ENCODE data around the gene NKX1-1. TPM values are rescaled to one million over a fixed set of nuclear protein-coding genes. Genes with fewer than 3 reads are reported as not detected.
"Not testable (repeated sequence)": the region's sequence is repeated elsewhere in the genome, so short reads cannot be mapped to it uniquely, and the experiment has no call there.

The NKX1-1 gene
- polyA plus RNA-seq, 3 donors, result not detected

DNA sequence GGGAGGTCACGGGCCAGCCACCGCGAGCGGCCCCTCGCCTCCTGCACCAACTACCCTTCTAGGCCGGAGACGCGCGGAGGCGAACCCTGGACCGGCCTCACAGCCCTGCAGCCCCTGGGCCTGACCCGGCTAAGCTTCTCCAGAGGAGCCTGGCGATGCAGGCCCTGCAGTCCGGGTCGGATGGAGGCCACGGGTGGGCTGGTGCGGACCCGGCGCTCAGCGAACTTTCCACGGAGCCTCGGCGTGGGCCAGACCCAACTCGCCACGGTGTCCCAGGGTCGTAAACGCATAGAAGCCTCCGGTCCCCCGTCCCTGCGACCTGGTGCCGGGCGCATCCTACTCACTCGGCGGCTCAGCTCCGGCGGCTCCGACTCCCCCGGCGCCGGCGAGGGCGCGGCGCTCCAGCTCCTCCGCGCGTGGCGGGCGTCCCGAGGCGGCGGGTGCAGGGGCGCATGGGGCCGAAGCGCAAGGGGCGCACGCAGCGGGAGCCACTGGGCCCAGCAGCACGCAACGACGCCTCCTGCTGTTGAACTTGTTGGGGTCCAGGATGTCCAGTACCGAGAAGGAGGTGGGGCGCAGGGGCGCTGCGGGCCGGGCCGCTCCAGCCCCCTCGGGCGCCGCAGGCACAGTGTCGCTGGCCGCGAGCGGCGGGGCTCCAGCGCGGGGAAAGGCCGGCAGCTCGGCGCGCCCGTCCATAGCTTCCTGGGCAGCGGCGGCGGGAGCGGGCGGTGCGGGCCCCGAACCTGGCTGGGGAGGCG, 427 bp downstream of the NKX1-1 start:
- DNase-seq (ENCODE audit: low read depth in 3 of 3, low spot score in 2 of 3), result no peak

- DNase-seq (ENCODE audit: low read depth in 3 of 3, low spot score in 2 of 3), result no peak
These were observed 997 bp downstream of the NKX1-1 start for GRCh38 chr4:1405254-1405635.

DNA sequence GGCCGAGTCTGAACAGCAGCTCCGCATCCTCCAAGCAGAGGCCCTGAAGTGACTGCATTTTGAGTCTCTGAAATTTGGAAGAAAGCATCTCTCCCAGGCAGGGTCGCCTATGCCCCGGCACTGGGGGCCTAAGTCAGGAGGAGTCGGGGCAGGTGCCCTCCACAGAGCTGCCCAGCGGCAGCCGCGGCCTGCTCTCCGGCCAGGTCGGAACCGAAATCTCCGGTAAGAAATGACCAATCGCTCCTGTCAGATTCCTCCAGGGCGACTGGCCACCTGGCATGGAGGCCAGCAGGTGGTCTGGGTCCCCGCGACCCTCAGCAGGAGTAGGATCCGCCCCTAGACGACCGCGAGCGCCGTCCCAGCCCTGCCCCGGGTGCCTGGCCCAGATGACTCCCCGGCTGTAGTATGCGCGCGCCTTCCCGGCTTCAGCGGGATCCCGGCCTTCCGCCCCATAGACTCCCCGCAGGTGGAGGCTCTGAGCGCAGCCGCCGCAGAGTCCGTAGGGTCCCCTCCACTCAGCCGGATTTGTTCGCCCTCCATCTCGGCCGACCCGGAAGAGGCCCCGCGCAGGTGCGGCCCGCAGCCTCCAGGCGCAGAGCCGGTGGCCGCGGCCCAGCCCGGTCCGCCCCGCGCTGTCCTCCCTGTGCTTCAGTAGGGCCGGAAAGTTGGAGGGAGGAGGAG, 1.5 kb downstream of the NKX1-1 start:
- no peak for DNase-seq (ENCODE audit: low read depth in 3 of 3, low spot score in 2 of 3)

DNA sequence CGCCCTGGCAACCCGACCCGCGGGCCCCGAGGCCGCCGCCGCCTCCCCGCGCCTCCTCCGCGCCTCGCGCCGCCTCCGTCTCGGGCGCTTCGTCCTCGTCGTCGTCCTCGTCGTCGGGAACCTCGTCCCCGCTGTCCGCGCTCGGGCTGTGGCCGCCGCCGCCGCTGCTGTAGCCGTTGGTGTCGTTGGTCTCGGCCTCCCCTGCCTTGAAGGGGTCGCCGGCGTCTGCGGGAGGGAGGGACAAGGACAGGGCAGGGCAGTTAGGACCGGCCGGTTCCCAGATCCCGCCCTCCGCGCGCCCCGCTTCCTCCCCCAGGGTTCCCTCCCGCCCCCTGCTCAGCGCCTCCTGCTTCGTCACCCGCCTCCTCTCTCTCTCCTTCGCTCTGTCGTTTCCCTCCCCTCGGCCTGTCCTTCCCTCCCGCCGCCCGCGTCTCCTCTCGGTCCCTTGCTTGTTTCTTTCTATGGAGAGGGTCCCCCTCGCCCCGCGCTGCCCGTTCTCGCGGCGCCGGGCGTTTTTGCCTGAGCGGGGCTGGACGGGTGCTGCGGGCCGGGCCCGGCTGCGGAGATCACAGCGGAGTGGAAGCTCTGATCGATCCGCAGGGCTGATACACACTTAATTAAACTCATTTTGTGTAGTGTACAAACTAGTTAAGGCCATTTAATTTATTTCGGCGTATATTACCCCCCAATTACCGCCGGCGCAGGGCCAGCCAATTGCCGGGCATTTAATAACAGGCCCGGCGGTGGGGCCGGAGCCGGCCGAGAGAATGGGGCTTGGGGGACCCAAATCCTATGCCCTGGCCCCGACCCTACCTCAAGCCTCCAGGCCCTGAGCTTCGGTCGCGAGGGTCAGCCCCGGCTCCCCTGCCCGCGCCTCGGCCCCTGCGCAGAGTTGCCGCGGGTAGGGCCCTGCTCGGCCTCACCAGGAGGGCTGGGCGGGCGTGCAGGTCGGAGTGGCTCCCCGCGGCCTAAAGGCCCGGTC, 2.4 kb downstream of the NKX1-1 start:
- DNase-seq (ENCODE audit: low read depth in 3 of 3, low spot score in 2 of 3), result no peak

DNA sequence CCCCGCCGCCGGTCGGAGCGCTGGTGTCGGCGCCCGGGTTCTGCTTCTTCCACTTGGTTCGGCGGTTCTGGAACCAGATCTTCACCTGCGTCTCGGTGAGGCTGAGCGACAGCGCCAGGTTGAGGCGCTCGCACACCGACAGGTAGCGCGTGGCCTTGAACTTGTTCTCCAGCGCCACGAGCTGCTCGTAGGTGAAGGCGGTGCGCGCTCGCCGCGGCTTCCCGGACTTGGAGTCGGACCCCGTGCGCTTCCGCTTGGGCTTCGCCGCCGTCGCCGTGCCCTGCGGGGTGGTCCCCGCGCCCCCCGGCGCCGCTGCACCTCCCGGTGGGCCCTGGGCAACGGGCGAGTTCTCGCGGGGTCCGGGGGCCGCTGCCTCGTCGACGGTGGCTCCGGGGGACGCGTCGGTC, 3.1 kb downstream of the NKX1-1 start:
- no peak for DNase-seq (ENCODE audit: low read depth in 3 of 3, low spot score in 2 of 3)

DNA sequence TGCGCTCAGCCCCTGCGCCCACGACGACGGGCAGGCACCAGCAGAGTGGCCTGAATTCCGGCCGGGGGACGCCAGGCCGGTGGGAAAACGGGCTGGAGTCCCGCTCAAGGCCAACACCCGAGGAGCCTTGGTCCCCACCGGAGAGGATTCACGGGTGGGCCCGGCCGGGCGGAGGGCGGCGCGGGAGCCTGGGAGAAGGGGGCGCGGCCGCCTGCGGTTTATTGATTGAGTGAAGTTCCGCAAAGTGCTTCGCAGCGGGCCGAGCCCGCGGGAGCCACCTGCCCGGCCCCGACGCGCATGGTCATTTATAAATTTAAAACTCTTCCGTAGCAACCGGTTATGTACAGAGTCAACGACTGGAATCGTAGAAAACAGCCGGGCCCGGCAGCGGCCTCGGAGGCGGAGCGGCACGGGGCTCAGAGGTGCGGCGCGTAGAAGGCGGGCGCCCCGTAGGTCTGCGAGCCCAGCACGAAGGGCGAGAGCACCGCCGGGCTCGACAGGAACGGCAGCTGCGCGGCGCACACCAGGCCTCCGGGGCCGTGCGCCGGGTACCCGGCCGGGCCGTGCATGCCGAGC, 3.6 kb downstream of the NKX1-1 start:
- DNase-seq (ENCODE audit: low read depth in 3 of 3, low spot score in 2 of 3), result no peak

- DNase-seq (ENCODE audit: low read depth in 3 of 3, low spot score in 2 of 3), result no peak
These were observed 4.2 kb downstream of the NKX1-1 start for GRCh38 chr4:1402021-1402515.

DNA sequence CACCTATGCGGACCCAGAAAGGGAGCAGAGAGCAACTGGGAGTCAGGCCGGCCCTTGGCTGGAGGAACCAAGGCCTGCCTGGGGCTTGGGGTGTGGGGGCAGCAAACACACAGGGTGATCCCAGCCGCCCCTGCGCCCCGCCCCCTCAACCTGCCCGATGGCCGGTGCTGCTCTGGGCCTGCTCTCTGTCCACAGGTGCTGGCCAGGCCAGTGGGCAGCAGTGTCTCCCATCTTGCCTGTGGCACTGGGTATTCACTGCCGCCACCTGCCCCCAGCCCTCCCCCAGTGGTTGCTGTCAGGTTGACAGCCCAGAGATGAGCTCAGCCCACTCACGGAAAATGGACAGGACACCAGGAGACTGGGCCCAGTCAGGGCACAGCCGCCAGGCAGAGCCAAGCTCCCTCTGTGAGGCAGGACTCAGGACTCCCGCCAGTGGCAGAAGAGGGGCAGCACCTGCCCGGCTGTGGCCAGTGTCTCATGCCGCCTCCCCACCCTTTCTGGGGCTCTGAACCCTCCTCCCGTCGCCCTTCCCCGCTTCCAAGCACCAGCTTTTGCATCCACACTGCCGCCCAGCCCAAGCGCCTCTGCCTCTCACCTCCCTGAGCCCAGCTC, 4.7 kb downstream of the NKX1-1 start:
- no peak for DNase-seq (ENCODE audit: low read depth in 3 of 3, low spot score in 2 of 3)

GRCh38 chr4:1400831-1401408, 5.3 kb downstream of the NKX1-1 start:
- DNase-seq (ENCODE audit: low read depth in 3 of 3, low spot score in 2 of 3), result no peak

DNA sequence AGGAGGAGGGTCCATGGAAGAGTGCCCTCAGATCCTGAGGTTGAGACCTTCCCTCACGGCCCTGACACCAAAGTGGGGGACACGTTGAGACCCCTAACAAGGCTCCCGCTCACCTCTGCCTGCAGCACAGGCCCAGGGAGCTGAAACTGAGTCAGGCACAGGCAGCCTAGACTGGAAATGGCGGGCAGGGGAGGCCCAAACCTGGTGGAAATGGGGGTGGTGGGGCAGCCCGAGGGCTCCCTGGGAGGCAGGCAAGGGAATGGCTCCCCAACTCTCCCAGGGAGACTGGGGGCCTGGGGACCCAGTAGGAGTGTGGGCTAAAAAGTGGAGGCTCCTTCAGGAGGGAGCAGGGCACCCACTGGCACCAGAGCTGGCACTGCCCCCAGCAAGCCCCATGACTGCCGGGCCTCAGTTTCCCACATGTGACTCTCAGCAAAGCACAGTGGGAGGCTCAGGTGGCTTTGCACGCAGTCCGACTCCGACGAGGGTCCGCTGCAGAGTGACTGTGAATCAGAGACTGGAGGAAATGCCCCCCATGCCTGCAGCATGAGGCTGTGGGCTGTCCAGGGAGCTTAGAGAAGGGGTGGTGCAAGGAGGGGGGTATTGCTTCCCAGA, 5.9 kb downstream of the NKX1-1 start:
- DNase-seq (ENCODE audit: low read depth in 3 of 3, low spot score in 2 of 3), result no peak

DNA sequence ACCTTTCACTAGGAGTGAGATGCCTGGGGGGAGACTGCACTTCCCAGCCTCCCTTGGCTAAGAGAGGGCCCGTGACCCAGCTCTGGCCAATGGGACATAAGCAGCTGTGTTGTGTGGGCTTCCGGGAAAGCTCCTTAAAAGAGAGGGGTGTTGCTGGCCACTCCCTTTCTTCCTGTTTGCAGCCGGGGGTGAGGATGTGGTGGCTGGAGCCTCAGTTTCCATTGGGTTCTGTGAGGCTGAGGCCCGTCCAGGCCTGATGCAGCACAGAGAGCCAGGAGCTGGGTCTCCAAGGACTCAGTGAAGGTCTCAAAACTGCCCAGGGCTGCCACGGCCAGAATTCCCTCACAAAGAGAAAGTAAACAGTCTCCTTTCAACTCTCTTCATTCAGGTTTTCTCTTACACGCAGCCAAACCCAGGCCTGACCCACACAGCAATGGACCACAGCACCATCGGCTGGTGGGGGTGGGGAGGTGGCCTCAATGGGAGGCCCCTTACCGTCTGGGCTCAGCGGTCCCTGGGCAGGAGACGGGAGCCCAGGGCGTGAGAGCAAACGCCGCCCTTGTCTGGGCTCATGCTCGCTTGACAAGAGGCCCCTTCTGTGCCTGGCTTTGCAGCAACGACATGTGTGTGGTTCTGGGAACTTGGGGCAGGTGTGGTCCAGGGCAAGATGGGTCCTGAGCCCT, 6.6 kb downstream of the NKX1-1 start:
- DNase-seq (ENCODE audit: low read depth in 3 of 3, low spot score in 2 of 3), result no peak

DNA sequence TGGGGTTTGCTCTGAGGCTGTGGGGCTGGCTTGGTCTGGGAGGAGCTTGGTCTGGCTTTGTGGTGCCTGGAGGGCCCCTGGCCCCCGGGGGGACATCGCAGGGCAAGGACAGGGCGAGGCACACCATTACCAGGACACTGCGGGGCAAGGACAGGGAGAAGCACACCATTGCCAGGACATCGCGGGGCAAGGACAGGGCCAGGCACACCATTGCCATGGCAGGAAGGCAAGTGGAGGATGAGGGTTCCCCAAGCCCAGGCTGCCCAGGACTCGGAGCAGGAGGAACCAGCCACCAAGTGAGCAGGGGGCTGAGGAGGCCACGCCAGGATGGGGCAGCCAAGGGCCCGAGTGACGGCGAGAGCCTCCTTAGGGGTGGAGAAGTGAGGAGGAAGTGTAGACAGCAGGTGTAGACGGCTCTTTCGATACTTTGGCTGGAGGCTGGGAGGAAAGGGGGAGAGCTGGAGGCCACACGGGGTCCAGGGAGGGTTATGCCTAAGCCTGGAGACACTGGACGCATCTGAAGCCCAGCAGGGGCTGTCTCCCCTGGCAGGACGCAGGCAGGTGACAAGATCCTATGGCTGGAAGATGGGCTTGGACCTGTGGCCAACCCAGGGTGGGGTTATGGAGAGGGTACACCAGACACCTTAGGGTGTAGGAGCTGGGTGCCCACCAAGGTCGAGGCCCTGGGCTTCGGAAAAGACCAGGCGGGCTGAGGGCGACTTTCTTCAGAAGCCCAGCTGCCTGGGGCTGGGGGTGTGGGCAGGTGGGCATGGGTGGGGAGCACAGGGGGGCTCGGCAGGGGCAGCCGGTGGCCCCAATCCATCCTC, 7.3 kb downstream of the NKX1-1 start:
- no peak for DNase-seq (ENCODE audit: low read depth in 3 of 3, low spot score in 2 of 3)

- no peak for DNase-seq (ENCODE audit: low read depth in 3 of 3, low spot score in 2 of 3)
These were observed 9.3 kb downstream of the NKX1-1 start for GRCh38 chr4:1396806-1397455.

- no peak for DNase-seq (ENCODE audit: low read depth in 3 of 3, low spot score in 2 of 3)
These were observed 10.1 kb downstream of the NKX1-1 start for GRCh38 chr4:1395941-1396805.

DNA sequence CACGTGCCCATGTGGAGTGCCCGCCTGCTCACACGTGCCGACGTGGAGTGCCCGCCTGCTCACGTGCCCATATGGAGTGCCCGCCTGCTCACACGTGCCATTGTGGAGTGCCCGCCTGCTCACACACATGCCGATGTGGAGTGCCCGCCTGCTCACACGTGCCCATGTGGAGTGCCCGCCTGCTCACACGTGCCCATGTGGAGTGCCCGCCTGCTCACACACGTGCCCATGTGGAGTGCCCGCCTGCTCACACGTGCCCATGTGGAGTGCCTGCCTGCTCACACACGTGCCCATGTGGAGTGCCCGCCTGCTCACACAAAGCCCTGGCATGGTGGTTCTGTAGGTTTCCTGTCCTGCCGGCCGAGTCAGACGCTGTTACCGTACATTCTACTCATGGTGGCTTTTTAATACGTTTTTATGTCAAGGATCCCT, 10.8 kb downstream of the NKX1-1 start:
- not testable (repeated sequence) for DNase-seq (ENCODE audit: low read depth in 3 of 3, low spot score in 2 of 3)

GRCh38 chr4:1394554-1395388, 11.5 kb downstream of the NKX1-1 start:
- not testable (repeated sequence) for DNase-seq (ENCODE audit: low read depth in 3 of 3, low spot score in 2 of 3)

Measured in right renal cortex interstitium (tissue), 3 donors.